HG03521 (cell line): ENCODE data around the gene TSPAN10.

ENCODE experiments used
- ATAC-seq: cut with Tn5 transposase; IDR thresholded peaks from one replicate; pipeline ENCODE4 v1.9.1; 2021; ENCODE audit warnings: mild to moderate bottlenecking, moderate library complexity; ENCODE audit not compliant: unreplicated experiment

Gene TSPAN10

GRCh38 chr17:81685108-81685507 lies 48.1 kb downstream of the TSPAN10 start:
- ATAC-seq, result no peak

GRCh38 chr17:81686614-81687013 lies 49.6 kb downstream of the TSPAN10 start:
- ATAC-seq, result no peak

- no peak for ATAC-seq
Measured at GRCh38 chr17:81687770-81688541, 51.0 kb downstream of the TSPAN10 start.

- ATAC-seq, result no peak
Measured at GRCh38 chr17:81688616-81689015, 51.6 kb downstream of the TSPAN10 start.

- no peak for ATAC-seq
Measured at GRCh38 chr17:81690066-81690465, 53.1 kb downstream of the TSPAN10 start.

GRCh38 chr17:81690549-81690948 lies 53.6 kb downstream of the TSPAN10 start:
- no peak for ATAC-seq

GRCh38 chr17:81691196-81691595 lies 54.2 kb downstream of the TSPAN10 start:
- no peak for ATAC-seq

GRCh38 chr17:81691608-81692007 lies 54.6 kb downstream of the TSPAN10 start:
- no peak for ATAC-seq

GRCh38 chr17:81693509-81694210 lies 56.7 kb downstream of the TSPAN10 start:
- ATAC-seq, result no peak

GRCh38 chr17:81694810-81695209 lies 57.8 kb downstream of the TSPAN10 start:
- no peak for ATAC-seq

- no peak for ATAC-seq
Measured at GRCh38 chr17:81695211-81695610, 58.2 kb downstream of the TSPAN10 start.

GRCh38 chr17:81695801-81696200 lies 58.8 kb downstream of the TSPAN10 start:
- no peak for ATAC-seq

- ATAC-seq, result no peak
Measured at GRCh38 chr17:81696218-81696941, 59.4 kb downstream of the TSPAN10 start.

GRCh38 chr17:81697261-81698044 lies 60.5 kb downstream of the TSPAN10 start:
- no peak for ATAC-seq
